Measurements from ENCODE around the gene CFAP141.

GRCh38 chr1:154207262-154207661, 1.1 kb upstream of the CFAP141 start:
- TF ChIP-seq ATF3 (CRISPR knock-in tag; conservative IDR thresholded peaks at IDR 0.05) (no peak), TP53 (CRISPR knock-in tag; IDR thresholded peaks at IDR 0.05) (no peak), ZNF512 (CRISPR knock-in tag; IDR thresholded peaks at IDR 0.05; ENCODE audit: borderline replicate concordance) (no peak), ZNF425 (CRISPR knock-in tag; conservative IDR thresholded peaks at IDR 0.05) (no peak), CTCF (IDR thresholded peaks at IDR 0.05) (no peak), TCF7 (CRISPR knock-in tag; IDR thresholded peaks at IDR 0.05; ENCODE audit: low read depth) (no peak), CDX4 (CRISPR knock-in tag; IDR thresholded peaks at IDR 0.05; ENCODE audit: borderline replicate concordance) (no peak)

Measured in WTC11 (cell line).